Measurements from ENCODE around the gene TMCO4. TPM values are rescaled to one million over a fixed set of nuclear protein-coding genes. Genes with fewer than 3 reads are reported as not detected.

The TMCO4 gene
- total and polyA plus RNA-seq, 12 donors = 23.2 to 55.0 (median 38.1) TPM

DNA sequence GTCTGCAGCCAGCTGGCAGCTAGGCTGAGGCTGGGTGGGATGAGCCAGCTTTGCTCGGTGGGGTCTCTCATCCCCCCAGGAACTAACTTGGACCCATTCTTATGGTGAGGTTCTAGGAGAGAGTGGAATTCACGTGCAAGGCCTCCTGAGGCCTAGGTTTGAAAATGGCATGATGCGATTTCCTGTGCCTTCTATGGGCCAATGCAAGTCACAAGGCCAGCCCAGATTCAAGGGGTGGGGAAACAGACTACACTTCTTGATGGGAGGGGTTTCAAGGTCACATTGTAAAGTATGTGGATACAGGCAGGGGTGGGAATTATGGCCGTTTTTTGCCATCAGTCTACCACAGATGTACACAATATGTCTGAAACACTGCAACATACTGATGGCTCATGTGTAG, 86.8 kb downstream of the TMCO4 start:
- H3K36me3 ChIP-seq (replicated peaks in 1 of 2) = no peaks in the 10 kb centered on the region
- no peak overlapping the region for H3K4me3 ChIP-seq
- WGBS, 4 donors = 70 to 84% (median 75%) methylated on average over 3 to 4 of the region's 4 CpGs
- no peaks in the 10 kb centered on the region for H3K27me3 ChIP-seq
- no peak for TF ChIP-seq POLR2A (IDR thresholded peaks at IDR 0.05)
- TF ChIP-seq, protein P1, sequence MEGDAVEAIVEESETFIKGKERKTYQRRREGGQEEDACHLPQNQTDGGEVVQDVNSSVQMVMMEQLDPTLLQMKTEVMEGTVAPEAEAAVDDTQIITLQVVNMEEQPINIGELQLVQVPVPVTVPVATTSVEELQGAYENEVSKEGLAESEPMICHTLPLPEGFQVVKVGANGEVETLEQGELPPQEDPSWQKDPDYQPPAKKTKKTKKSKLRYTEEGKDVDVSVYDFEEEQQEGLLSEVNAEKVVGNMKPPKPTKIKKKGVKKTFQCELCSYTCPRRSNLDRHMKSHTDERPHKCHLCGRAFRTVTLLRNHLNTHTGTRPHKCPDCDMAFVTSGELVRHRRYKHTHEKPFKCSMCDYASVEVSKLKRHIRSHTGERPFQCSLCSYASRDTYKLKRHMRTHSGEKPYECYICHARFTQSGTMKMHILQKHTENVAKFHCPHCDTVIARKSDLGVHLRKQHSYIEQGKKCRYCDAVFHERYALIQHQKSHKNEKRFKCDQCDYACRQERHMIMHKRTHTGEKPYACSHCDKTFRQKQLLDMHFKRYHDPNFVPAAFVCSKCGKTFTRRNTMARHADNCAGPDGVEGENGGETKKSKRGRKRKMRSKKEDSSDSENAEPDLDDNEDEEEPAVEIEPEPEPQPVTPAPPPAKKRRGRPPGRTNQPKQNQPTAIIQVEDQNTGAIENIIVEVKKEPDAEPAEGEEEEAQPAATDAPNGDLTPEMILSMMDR (IDR thresholded peaks at IDR 0.05) = no peak
- peaks cover 0 to 5% of the 10 kb centered on the region in 2 donors for H3K4me1 ChIP-seq (replicated peaks in 1 of 2)
- no peaks in the 10 kb centered on the region for H3K9me3 ChIP-seq (replicated peaks in 1 of 3)
- no peak overlapping the region for H3K27ac ChIP-seq
- no peak for DNase-seq
- intact Hi-C loops (cut with DNase I) = no loop called here

DNA sequence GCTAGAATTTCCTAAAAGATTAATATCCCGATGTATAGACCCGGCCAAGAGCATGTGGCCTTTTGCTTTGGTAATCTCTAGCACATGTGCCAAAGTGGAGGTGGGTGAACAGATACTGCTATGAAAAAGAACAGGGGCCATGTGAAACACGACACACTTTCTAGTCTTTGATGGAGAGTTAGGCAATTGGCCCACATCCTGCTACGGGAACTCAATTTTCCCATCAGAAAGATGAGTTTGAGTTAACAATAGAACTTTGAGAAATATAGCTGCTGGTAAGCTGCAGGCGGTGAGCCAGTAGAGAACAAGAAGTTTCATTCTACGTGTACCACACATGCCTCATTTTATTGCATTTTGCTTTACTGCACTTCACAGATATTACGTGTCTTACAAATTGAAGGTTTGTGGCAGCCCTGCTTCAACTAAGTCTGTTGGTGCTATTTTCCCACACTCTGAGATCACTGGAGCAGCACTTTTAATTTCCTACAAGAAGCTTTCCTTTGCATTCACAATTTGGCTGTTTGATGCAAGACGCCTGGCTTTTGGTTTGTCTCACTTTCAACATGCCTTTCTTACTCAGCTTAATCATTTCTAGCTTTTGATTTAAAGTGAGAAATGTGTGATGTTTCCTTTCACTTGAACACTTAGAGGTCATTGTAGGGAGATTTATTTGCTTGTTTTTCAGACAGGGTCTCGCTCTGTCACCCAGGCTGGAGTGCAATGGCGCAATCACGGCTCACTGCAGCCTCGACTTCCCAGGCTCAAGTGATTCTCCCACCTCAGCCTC, 88.7 kb downstream of the TMCO4 start:
- Histone ChIP-seq H3K4me1 (replicated peaks in 1 of 2) (peaks cover 0 to 5% of the 10 kb centered on the region in 2 donors), H3K27ac (no peak overlapping the region), H3K4me3 (no peak overlapping the region), H3K36me3 (replicated peaks in 1 of 2) (no peaks in the 10 kb centered on the region), H3K27me3 (no peaks in the 10 kb centered on the region), H3K9me3 (replicated peaks in 1 of 3) (no peaks in the 10 kb centered on the region)
- no peak for TF ChIP-seq POLR2A (IDR thresholded peaks at IDR 0.05)
- TF ChIP-seq, protein P1 (IDR thresholded peaks at IDR 0.05) = no peak
- 89 to 94% (median 92%) methylated on average over 12 of the region's 12 CpGs for WGBS, 4 donors
- intact Hi-C loops (cut with DNase I) = no loop called here
- DNase-seq = no peak

DNA sequence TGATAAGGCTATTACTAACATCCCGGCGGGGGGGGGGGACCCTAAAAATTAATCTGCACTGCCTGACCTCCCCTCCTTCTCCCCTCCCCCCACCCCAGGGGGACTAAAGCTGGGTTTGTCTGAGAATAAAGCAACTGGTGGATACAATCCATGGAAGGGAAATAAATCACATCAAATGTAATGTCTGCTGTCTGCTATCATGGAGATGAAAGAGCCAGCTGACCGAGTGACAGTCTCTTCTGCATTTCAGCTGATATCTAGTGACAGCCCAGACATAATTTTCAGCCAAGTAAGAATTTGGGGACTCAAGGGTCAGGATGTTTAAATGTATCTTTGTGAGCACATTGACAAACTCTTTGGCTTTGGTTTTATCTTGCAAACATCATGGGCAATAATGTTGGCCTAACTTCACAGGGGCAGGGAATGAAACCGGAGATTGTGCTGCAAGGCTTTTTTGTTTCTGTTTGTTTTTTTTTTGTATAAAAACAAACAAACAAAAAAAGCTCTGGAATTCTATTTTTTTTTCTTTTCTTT, 90.4 kb downstream of the TMCO4 start:
- H3K27me3 ChIP-seq = no peaks in the 10 kb centered on the region
- no peaks in the 10 kb centered on the region for H3K9me3 ChIP-seq (replicated peaks in 1 of 3)
- no peak for DNase-seq
- H3K36me3 ChIP-seq (replicated peaks in 1 of 2) = no peaks in the 10 kb centered on the region
- TF ChIP-seq POLR2A (IDR thresholded peaks at IDR 0.05) = no peak
- TF ChIP-seq, protein P1 (IDR thresholded peaks at IDR 0.05) = no peak
- H3K4me3 ChIP-seq = no peak overlapping the region
- peaks cover 0 to 5% of the 10 kb centered on the region in 2 donors for H3K4me1 ChIP-seq (replicated peaks in 1 of 2)
- no peak overlapping the region for H3K27ac ChIP-seq
- intact Hi-C loops (cut with DNase I) = no loop called here
- 69 to 76% (median 76%) methylated on average over 4 of the region's 4 CpGs for WGBS, 4 donors

DNA sequence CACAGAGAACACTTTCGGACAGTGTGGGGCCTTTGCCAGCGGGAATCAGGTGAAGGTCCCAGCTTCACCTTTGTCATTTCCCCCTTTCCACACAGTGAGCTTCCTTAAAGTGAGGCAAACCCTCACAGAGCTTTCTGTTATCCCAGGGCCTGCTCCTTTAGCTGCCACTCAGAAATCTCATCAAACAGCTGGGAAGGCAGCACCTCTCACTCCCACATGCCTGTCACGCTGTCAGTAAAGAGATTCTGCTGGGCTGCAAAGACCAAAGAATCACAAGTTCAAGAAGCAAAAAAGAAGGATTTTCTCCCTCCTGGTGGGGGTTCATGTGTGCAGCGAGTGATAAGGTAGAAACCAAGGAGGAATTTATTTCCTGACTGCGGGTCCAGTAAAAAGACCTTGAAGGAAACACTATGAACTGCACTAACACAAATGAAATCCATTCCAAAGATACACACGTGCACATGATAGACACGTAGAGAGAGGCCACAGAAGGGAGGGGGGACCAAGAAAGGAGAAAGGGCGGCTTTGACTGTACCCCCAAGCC, 91.1 kb downstream of the TMCO4 start:
- Histone ChIP-seq H3K9me3 (replicated peaks in 1 of 3) (no peaks in the 10 kb centered on the region), H3K27ac (no peak overlapping the region), H3K36me3 (replicated peaks in 1 of 2) (no peaks in the 10 kb centered on the region), H3K4me1 (replicated peaks in 1 of 2) (peaks cover 0 to 8% of the 10 kb centered on the region in 2 donors), H3K27me3 (no peaks in the 10 kb centered on the region), H3K4me3 (no peak overlapping the region)
- 83 to 92% (median 90%) methylated on average over 8 of the region's 8 CpGs for WGBS, 4 donors
- no peak for DNase-seq
- TF ChIP-seq, protein P1 (IDR thresholded peaks at IDR 0.05) = no peak
- no peak for TF ChIP-seq POLR2A (IDR thresholded peaks at IDR 0.05)
- intact Hi-C loops (cut with DNase I) = no loop called here
